ENCODE results near the gene COQ8A. TPM values are rescaled to one million over a fixed set of nuclear protein-coding genes. Genes with fewer than 3 reads are reported as not detected.

The COQ8A gene
- polyA plus RNA-seq, 2 of the 4 experiments (the other 2 are of a cell fraction), result 10.8 to 12.4 TPM

- TF ChIP-seq TP53 (CRISPR knock-in tag; IDR thresholded peaks at IDR 0.05) (no peak), MAZ (IDR thresholded peaks at IDR 0.05; ENCODE audit: borderline replicate concordance, low read depth, low read length) (no peak), ESRRA (IDR thresholded peaks at IDR 0.05; ENCODE audit: borderline replicate concordance, low read length) (no peak), RFX5 (IDR thresholded peaks at IDR 0.05) (no peak), NFE2L2 (conservative IDR thresholded peaks at IDR 0.05; ENCODE audit: low read length) (no peak), CHD2 (IDR thresholded peaks at IDR 0.05; ENCODE audit: low read length, partially characterized antibody) (no peak), FOSB (CRISPR knock-in tag; IDR thresholded peaks at IDR 0.05) (no peak), SREBF2 (IDR thresholded peaks at IDR 0.05) (no peak), E2F6 (IDR thresholded peaks at IDR 0.05; ENCODE audit: borderline replicate concordance, low read depth) (no peak), FOXS1 (CRISPR knock-in tag; IDR thresholded peaks at IDR 0.05) (no peak), CEBPB (IDR thresholded peaks at IDR 0.05) (no peak), ZSCAN20 (CRISPR knock-in tag; IDR thresholded peaks at IDR 0.05) (no peak), POLR2AphosphoS2 (conservative IDR thresholded peaks at IDR 0.05; ENCODE audit: low read length) (no peak), ZC3H11A (IDR thresholded peaks at IDR 0.05) (no peak), PBX3 (IDR thresholded peaks at IDR 0.05) (no peak), MAFK (IDR thresholded peaks at IDR 0.05; ENCODE audit: partially characterized antibody) (no peak), EP300 (IDR thresholded peaks at IDR 0.05) (no peak), USF2 (IDR thresholded peaks at IDR 0.05) (no peak)
- TF ChIP-seq, protein P1, sequence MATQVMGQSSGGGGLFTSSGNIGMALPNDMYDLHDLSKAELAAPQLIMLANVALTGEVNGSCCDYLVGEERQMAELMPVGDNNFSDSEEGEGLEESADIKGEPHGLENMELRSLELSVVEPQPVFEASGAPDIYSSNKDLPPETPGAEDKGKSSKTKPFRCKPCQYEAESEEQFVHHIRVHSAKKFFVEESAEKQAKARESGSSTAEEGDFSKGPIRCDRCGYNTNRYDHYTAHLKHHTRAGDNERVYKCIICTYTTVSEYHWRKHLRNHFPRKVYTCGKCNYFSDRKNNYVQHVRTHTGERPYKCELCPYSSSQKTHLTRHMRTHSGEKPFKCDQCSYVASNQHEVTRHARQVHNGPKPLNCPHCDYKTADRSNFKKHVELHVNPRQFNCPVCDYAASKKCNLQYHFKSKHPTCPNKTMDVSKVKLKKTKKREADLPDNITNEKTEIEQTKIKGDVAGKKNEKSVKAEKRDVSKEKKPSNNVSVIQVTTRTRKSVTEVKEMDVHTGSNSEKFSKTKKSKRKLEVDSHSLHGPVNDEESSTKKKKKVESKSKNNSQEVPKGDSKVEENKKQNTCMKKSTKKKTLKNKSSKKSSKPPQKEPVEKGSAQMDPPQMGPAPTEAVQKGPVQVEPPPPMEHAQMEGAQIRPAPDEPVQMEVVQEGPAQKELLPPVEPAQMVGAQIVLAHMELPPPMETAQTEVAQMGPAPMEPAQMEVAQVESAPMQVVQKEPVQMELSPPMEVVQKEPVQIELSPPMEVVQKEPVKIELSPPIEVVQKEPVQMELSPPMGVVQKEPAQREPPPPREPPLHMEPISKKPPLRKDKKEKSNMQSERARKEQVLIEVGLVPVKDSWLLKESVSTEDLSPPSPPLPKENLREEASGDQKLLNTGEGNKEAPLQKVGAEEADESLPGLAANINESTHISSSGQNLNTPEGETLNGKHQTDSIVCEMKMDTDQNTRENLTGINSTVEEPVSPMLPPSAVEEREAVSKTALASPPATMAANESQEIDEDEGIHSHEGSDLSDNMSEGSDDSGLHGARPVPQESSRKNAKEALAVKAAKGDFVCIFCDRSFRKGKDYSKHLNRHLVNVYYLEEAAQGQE (IDR thresholded peaks at IDR 0.05), result no peak
- FAIRE-seq, result no peak
- peaks cover 7% of the 10 kb centered on the region; the same call in 1 of the 3 replicates for H3K9me3 ChIP-seq
- peaks cover 3% of the 10 kb centered on the region; the same call in 1 of the 3 replicates for H3K4me1 ChIP-seq
- no peak overlapping the region for H3K4me2 ChIP-seq
- H3K4me3 ChIP-seq, result no peak overlapping the region
- 95% methylated on average over 31 of the region's 34 CpGs for WGBS (ENCODE audit: missing lambda C conversion rate)
- no peak for DNase-seq (ENCODE audit: low read depth in 1 of 2, low spot score in 1 of 2)
- no peak for ATAC-seq
- CTCF ChIA-PET, result no interaction called here
- POLR2A ChIA-PET, result no interaction called here
- no peak overlapping the region for H3K27ac ChIP-seq
Observed at GRCh38 chr1:226976276-226976977, 36.3 kb downstream of the COQ8A start.

DNA sequence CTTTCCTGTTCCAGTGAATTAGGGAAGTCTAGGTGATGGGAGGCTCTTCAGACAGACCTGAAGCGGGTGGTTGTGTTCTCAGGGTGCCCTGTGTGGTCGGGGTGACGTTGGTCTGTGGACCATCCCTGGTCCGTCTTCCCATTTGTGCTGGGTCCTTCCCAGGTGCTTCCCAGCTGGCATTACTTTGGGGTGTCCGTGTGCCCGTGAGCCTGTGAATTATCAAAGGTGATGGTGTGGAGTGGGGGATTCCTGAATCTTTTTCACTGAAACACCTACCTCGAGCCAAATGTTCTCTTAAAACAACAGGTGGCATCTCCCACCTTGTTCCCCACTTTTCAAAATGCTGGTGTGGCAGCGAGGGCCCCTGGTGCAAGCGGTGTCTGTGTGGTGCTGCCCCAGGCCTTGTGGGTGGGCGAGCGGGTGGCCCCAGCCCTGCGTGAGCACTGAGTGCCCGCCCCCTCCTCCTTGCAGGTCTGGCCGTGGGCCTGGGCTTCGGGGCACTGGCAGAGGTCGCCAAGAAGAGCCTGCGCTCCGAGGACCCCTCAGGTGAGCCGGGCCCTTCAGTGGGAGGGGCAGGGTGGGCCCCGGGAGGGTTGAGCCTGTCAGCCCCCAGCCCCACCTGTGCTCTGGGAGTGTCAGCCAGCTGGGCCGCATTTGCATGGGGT, 37.0 kb downstream of the COQ8A start:
- FAIRE-seq (no peak), ATAC-seq (no peak), DNase-seq (ENCODE audit: low read depth in 1 of 2, low spot score in 1 of 2) (no peak)
- peaks cover under 1% of the 10 kb centered on the region; the same call in 1 of the 3 replicates for H3K9me3 ChIP-seq
- no peak overlapping the region for H3K27ac ChIP-seq
- peaks cover 3% of the 10 kb centered on the region; the same call in 1 of the 3 replicates for H3K4me1 ChIP-seq
- POLR2A ChIA-PET, result no interaction called here
- CTCF ChIA-PET, result no interaction called here
- 84% methylated on average over 10 of the region's 21 CpGs for WGBS (ENCODE audit: missing lambda C conversion rate)
- H3K4me3 ChIP-seq, result no peak overlapping the region
- H3K4me2 ChIP-seq, result no peak overlapping the region
- no peak for TF ChIP-seq PBX3 (IDR thresholded peaks at IDR 0.05)
- no peak for TF ChIP-seq HEYL (CRISPR knock-in tag; IDR thresholded peaks at IDR 0.05)
- no peak for TF ChIP-seq SMC3 (IDR thresholded peaks at IDR 0.05)
- TF ChIP-seq JUNB (IDR thresholded peaks at IDR 0.05), result no peak

Measured in A549 (cell line).